GM23248 (cell line): ENCODE data around the gene NFKB1.

Experiments used
- EZH2 ChIP-seq: fragments of 200-600 bp; sonication (generic); IDR thresholded peaks from 2 replicates; pipeline ENCODE4 v1.6.1; 2018; ENCODE audit warnings: antibody characterized with exemption, mild to moderate bottlenecking; ENCODE audit not compliant: insufficient read depth, poor library complexity, severe bottlenecking
- EZH2phosphoT487 ChIP-seq: fragments of 200-600 bp; sonication (generic); IDR thresholded peaks from 2 replicates; pipeline ENCODE4 v1.6.1; 2018; ENCODE audit warnings: antibody characterized with exemption, moderate library complexity, mild to moderate bottlenecking, low read depth; ENCODE audit not compliant: insufficient read depth

- TF ChIP-seq EZH2 (no peak), EZH2phosphoT487 (no peak)
These were observed 2.2 kb downstream of the NFKB1 start for GRCh38 chr4:102503301-102503746.
